ENCODE results near the gene BBS4.
A peak's percentile ranks its signal among the peaks of the same experiment; 100 is the strongest.

Gene BBS4

DNA sequence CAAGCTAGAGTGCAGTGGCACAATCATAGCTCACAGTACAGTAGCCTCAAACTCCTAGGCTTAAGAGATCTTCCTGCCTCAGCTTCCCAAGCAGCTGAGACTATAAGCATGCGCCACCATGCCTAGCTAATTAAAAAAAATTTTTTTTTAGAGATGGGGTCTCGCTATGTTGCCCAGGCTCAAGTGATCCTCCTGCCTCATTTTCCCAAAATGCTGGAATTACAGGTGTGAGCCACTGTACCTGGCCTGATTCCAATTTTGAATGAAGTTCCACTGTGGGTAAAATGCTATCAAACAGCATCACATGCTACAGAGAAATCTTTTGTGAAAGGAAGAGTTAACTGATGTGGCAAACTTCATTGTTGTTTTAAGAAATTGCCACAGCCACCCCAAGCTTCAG is 80.0 kb downstream of the BBS4 start:
- no peak for DNase-seq (ENCODE audit: low spot score)

DNA sequence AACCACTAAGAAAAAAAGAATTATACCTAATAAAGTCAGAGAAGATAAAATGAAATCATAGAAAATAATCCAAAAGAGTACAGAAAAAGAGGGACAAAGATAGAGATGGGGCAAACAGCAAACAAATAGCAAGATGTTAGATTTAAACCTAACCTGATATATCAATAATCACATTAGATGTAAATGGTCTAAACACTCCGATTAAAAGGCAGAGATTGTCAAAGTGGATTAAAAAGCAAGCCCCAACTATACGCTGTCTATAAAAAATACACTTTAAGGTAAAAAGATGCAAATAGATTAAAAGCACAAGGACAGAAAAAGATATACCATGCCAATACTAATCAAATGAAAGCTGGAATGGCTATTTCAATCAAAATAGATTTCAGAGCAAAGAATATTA is 80.8 kb downstream of the BBS4 start:
- DNase-seq (ENCODE audit: low spot score): no peak

DNA sequence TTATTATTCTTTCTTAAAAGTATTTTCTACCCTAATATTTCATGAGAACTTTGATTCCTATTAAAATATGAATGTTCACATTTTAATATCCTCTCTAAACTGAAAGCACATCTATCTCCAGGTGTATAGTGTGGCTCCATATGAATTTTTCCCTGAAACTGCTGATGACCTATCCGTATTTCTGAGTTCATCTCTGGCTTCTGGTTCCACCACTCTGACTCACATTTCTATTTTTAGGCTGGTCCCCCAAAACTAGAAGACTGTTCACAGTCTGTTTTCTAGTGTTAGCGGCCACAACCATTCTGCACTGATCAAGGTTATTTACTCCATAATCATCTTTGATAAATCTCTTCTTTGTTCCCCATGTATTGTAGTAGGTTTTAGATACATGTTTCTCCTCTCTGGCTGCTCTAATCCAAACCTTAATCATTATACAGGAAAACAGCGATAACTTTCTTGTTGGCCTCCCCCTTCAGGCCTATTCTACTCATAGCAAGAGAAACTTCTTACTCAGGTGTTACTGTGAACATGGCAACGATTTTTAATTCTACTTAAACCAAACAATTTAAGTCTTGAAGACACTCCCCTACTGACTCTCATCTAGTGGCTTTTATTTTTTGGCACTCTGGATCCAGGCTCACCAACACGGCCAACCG is 84.8 kb downstream of the BBS4 start:
- DNase-seq (ENCODE audit: low spot score): no peak

DNA sequence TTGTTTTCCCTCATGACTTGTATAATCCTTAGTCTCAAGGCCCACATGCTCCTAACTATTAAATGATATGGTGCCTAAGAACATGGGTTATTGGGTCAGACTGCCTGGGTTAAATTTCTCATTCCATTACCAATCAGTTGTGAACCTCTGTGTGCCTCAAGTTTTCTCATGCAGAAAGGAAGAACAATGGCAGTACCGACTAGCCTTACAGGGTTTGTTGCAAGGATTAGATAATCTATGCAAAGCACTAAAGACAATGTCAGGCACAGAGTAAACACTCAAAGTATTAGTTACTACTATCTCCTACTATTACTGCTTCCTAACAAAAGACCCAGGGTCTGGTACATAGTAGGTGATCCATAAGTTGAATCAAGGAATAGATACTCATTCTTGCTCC is 85.3 kb downstream of the BBS4 start:
- DNase-seq (ENCODE audit: low spot score): no peak

DNA sequence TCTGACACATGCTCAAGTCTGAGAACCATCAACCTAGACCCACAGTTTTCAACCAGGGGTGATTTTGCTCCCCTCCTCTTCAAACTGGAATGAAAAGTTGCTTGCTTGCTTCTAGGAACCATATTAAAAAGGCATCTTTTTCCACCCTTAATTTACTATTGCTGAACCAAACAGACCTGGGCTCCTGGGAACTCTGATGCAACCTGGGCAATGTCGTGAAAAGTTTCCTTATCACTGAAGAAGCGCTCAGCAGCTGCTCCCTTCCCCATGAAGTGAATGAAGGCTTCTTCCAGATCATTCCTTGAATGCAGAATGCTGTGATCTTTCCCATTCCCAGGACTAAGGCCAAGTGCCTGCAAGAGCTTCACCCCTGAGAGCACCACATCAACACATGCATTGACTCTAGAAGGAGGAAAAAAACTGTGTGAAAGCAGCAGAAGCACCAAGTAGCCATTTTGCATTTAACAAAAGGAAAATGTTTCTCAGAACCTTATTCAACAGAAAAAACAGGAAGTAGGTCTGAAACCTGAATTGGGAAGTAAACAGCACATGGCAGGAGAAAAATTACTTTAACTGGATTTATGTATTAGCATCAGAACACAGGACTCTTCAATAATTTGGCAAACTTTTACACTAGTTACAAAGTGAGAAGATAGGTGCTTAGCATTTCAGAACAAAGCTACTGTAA is 88.8 kb downstream of the BBS4 start:
- no peak for DNase-seq (ENCODE audit: low spot score)

DNA sequence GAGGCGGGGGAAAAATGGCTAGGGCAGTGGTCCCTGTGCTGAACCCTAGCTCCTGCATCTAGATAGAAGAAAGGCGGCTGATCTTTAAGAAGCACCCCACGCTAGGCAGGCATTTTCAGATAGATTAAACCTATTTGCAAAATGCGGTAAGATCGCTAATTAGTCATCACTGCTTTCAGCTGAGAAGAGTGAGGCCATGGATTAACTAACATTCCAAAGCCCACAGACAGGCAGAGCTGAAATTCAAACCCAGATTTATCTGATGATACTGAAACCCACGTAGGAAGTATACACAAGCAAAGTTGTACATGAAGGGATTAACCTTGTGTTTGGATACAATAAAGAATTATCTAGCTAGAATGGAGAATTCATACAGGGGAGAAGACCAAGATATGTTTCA is 92.8 kb downstream of the BBS4 start:
- no peak for DNase-seq (ENCODE audit: low spot score)

DNA sequence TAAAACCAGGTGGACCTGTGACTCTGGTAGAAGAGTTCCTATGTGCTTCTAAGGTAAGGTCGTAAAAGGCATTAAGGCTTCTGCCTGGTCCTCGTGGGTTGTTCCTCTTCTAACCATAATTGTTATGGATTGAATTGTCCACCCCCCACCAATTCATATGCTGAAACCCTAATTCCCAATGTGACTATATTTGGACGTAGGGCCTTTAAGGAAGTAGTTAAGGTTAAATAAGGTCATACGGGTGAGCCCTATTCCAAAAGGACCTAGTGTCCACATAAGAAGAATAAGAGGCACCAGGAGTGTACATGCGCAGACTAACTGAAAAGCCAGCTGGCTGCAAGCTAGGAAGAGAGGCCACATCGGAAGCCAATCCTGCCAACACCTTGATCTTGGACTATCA is 95.6 kb downstream of the BBS4 start:
- no peak for DNase-seq (ENCODE audit: low spot score)

DNA sequence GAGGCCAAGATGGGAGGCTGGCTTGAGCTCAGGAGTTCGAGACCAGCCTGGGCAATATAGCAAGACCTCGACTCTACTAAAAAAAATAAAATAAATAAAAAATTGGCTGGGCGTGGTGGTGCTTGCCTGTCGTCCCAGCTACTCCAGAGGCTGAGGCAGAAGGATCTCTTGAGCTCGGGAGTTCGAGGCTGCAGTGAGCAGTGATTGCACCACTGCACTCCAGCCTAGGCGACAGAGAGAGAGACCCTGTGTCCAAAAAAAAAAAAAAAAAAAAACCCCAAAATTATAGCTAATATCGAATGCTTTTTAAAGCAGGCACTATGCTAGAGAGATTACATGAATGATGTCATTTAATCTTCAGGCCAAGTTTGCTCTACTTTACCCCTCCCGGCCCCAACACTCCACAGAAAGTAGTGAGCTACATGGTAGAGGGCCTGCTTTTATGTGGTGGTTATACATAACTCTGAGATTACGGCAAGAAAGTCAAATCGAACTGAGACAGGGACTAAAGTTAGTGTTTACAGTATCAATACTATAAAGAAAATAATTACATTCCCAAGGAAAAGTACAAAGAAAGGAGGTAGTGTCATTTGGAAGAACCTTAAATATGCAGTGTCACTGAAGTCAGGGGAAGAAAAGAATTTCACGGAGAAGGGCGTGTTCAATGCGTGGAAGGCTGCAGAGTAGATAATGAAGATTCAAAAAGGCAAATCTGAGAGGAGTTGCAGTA is 96.4 kb downstream of the BBS4 start:
- no peak for DNase-seq (ENCODE audit: low spot score)

DNA sequence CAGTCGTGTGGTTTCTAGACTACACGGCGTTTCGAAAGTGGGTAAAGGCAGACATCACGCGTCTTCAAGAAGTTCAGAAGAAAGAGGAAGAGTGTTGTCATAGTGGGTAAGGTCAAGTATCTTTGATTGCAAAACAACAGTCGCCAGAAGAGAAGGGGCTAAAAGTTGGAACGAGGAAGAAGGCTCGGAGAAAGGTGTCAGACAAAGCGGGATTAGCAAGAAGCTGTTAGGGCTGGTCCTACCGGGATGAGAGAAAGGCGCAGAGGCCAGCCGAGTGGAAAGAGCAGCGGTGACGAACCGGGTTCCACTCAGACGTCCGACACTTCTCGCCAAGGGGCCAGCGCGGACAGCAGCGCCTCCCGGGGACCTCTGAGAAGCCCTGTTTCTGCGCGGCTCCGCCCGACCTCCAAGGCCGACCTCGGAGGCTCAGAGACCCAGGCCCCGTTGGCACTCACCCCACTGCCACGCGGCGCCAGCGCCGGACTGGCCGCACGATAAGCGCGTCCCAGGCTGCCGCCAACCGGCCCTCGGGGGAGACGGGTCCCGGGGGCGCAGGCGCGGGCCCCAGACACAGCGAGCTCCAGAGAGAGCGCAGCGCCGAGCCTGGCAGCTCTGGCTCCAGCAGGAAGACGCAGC is 97.1 kb downstream of the BBS4 start:
- no peak for DNase-seq (ENCODE audit: low spot score)

DNA sequence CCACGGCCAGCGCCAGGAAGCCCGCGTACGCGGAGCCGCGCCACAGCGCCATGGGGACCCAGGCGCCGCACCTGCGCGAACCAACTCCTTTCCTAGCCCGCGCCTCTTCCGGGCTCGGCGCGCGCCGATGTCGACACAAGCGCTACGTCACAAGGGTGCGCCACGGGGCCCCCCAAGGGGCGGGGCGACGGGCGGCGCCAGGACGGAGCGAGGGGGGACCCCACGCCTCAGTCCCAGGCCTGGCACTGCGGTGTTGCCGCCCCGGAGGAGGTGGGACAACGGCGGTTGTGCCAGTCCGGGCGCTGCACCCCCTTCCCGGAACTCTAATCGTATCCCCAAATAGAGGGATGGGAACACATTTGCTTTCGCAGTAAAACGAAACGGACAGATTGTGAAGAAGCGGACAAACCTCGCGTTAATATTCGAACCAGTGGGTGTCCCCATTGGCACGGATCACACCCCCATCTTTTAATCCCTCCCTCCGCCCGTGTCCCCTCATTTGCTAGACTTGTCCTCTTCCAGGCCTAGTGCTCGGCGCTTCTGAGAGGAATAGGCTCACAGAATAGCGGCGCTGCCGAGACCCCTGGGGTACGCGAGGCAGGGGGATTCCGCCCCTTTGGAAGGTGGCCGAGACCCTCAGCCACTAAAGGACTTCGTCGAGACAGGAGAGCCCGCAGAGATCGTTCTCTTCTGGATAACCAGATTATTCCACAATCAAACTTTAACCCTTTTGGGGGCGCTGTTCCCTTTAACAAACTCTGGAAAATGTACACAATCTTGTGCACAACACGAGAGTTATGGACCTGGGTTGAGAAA is 97.8 kb downstream of the BBS4 start, which contains the start of gene ADPGK:
Gene ADPGK (minus strand): TSS at position 119 of the 816 bp plus-strand sequence. CDS start 67 bp downstream, at position 52.
- peak; percentile 91 for DNase-seq (ENCODE audit: low spot score)

DNA sequence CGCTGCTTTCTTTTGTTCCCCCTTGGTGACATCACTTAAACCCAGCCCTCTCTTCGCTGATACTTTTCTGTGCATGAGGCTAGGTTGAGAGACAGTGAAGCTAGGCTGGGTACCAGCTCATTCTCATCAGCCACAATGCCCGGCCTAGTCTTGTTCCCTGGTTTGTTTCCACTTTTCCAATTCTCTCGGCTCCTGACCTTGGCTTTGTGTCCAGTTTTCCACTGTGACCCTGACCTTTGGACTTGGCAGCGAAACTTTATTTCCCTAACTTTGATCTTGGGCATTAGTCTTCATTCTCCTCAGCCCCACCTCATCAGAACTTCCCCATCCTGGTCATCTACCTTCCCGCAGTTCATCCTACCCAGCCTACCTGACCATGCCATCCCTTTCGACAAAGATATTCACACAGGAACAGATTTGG is 98.5 kb downstream of the BBS4 start:
- DNase-seq (ENCODE audit: low spot score): no peak

DNA sequence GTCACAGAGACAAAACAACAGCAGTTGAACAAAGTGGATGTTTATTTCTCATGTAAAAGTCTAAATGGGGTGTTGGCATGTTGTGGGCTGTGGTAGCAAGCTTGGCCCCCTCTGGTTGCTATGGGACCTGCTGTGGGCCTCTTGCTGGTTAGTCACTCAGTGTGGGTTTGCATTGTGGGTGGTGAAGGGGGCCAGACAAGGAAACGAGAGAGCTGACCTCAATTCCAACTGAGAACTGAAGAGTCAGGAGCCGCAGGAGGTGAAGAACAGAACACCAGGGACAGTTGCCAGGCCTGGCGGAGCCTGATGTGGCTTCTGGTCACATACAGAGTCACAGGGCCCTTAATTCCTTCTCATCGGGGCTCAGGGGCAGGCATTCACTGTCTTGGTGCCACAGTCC is 99.4 kb downstream of the BBS4 start:
- no peak for DNase-seq (ENCODE audit: low spot score)

DNA sequence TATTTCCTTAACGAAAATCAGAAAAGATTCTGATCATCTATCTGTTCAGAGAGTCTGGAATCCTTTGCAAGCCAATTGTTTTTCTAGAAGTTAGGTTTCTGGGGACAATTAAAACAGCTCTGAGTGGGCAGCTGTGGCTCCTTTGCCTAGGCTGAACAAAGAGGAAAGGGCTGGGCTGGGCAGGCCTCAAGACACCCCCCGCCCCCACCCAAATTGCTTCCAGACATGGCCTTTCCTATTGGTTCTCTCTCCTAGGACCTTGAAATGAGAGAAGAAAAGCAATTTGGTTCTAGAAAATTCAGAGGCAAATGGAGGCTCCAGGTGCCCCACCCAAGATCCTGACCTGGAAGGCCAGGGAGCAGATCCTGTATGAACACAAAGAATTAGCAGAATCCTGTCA is 99.8 kb downstream of the BBS4 start:
- DNase-seq (ENCODE audit: low spot score): no peak

DNA sequence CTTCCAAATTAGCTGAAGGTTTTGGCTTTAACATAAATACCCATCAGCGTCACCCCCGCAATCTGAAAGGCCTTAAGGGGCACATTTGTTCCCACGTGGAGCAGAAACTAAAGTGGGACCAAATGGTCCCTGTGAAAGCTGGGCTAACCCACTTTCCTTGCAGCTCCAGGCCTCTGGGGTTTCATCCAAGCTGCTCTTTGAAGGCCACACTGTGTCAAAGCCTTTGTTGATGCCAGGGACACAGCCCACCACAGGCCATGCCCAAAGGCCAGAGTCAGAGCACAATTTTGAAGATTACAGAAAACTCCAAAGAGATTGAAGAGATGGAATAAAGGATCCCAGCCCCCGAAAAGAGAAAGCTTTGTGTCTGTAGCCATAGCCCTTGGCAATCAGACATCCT is 100.2 kb downstream of the BBS4 start:
- no peak for DNase-seq (ENCODE audit: low spot score)

DNA sequence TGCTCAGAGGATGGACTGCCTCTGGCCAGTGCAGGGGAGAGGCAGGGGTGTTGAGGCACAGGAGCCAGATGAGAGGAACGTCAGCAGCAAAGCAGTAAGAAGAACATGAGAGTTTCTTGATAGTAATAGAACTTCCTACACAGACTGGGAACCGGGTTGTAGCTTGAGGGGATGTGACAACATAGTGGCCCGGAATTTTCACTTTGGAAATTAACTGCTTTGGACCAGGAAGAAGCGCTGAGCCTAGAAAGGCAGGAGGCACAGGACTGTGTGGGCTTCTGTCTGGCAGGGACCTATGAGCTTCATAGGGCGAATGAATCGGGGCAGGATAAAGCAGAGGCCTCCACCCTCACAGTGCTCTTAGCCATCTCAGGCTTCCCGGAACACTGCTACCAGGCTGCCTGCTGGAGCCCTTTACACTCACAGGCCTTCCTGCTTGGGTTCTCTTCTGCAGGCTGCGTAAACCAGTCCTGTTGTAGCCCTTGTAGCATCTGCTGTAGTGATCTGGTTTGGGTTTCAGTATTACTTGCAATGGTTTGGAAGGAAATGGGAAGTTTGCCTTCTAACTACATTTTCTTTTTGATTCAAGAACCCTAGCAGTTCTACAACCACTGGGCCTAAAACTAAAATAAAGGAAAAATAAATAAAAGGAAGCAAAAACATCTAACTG is 100.8 kb downstream of the BBS4 start:
- no peak for DNase-seq (ENCODE audit: low spot score)

DNA sequence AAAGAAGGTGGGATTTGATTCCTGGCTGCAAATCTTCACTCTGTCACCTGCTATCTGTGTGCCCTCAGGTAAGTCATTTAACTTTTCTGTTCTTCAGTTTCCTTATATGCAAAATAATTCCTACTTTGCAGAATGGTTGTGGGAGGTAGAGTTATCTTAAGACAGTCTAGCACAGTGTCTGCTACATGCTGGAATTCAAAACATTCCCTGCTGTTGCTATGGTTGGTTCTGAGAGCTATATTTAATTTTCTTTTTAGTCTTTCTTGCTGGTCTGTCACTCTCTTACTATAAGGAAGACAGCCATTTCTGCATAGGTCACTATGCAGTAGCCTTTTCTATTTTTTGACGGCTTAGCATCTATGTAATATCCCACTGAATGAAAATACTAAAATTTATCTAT is 101.5 kb downstream of the BBS4 start:
- DNase-seq (ENCODE audit: low spot score): no peak
